CD4-positive, alpha-beta memory T cell (primary cell): ENCODE data around the gene DAPK1. TPM values are rescaled to one million over a fixed set of nuclear protein-coding genes. Genes with fewer than 3 reads are reported as not detected.
A peak's percentile ranks its signal among the peaks of the same experiment; 100 is the strongest.

Experiments
- CTCF ChIA-PET: fragments of 350-600 bp; sonication (Branson Sonifier 250); formaldehyde crosslinking; loops from one replicate; lab custom pipeline; 2021; ENCODE audit warnings: inconsistent platforms; ENCODE audit not compliant: partially characterized antibody; lab: Charles Lee
- POLR2A ChIA-PET: fragments of 350-600 bp; sonication (Branson Sonifier 250); formaldehyde crosslinking; loops from one replicate; lab custom pipeline; 2021; ENCODE audit not compliant: partially characterized antibody; lab: Charles Lee
- DNase-seq, 5 donors: peaks; one replicate each; pipeline versions ENCODE4 v3.0.0 to v3.0.0-alpha.2; 2020 to 2022; ENCODE audit warnings: mixed read lengths in 1 of 5
- H3K27ac ChIP-seq: one replicate; pipeline ENCODE4 v1.7.0; 2013; ENCODE audit warnings: low read depth, low read length
- H3K27me3 ChIP-seq: 2 replicates; pipeline ENCODE4 v1.7.0; 2013; ENCODE audit warnings: mild to moderate bottlenecking, low read length, moderate library complexity; ENCODE audit not compliant: insufficient read depth
- H3K36me3 ChIP-seq: 2 replicates; pipeline ENCODE4 v1.7.0; 2013; ENCODE audit warnings: mild to moderate bottlenecking, low read length, moderate library complexity; ENCODE audit not compliant: insufficient read depth
- H3K4me1 ChIP-seq: 2 replicates; pipeline ENCODE4 v1.7.0; 2013; ENCODE audit warnings: mild to moderate bottlenecking, low read length, moderate library complexity; ENCODE audit not compliant: insufficient read depth
- H3K4me3 ChIP-seq, 2 donors: one replicate each; pipeline ENCODE4 v1.7.0; 2013; ENCODE audit warnings: low read length in 2 of 2, mild to moderate bottlenecking in 1 of 2
- H3K9me3 ChIP-seq, 2 donors: one replicate each; pipeline ENCODE4 v1.7.0; 2013; ENCODE audit warnings: low read length in 2 of 2, control low read depth in 1 of 2; ENCODE audit not compliant: control insufficient read depth in 1 of 2
- H3K27ac Mint-ChIP-seq, 7 donors: one replicate each; pipeline ENCODE4 v1.8.0; 2020 to 2021; ENCODE audit warnings: mixed read lengths in 7 of 7, mild to moderate bottlenecking in 6 of 7, inconsistent platforms in 3 of 7, moderate library complexity in 3 of 7
- H3K27me3 Mint-ChIP-seq, 2 donors: one replicate each; pipeline ENCODE4 v1.8.0; 2020 to 2021; ENCODE audit warnings: mixed read lengths in 2 of 2
- H3K36me3 Mint-ChIP-seq, 2 donors: one replicate each; pipeline ENCODE4 v1.8.0; 2020 to 2021; ENCODE audit warnings: mixed read lengths in 2 of 2, inconsistent platforms in 1 of 2, mild to moderate bottlenecking in 1 of 2
- H3K4me1 Mint-ChIP-seq, 4 donors: one replicate each; pipeline ENCODE4 v1.8.0; 2020 to 2021; ENCODE audit warnings: mixed read lengths in 4 of 4, mild to moderate bottlenecking in 1 of 4
- H3K4me3 Mint-ChIP-seq, 8 donors: one replicate each; pipeline ENCODE4 v1.8.0; 2020 to 2021; ENCODE audit warnings: mixed read lengths in 8 of 8, mild to moderate bottlenecking in 7 of 8, moderate library complexity in 6 of 8, inconsistent platforms in 3 of 8
- H3K9me3 Mint-ChIP-seq, 8 donors: one replicate each; pipeline ENCODE4 v1.8.0; 2020 to 2021; ENCODE audit warnings: mixed read lengths in 8 of 8, mild to moderate bottlenecking in 5 of 8, inconsistent platforms in 3 of 8, moderate library complexity in 1 of 8
- intact Hi-C: fragments of 100-400 bp; cut with micrococcal nuclease; formaldehyde crosslinking; loops from one replicate; pipeline ENCODE4 v1.15.1; 2023
- polyA plus RNA-seq, 2 donors: library from polyadenylated mRNA; unstranded; fragments of 300-500 nt; fragmentation: Illumina TruSeq; gene quantifications; one replicate each; pipeline ENCODE4 v1.2.3, GENCODE V29; 2021
- total RNA-seq, 2 experiments: library from RNA; stranded (reverse); gene quantifications; one replicate each; pipeline ENCODE4 v1.2.3, GENCODE V29; 2021

Gene DAPK1
- total and polyA plus RNA-seq, 4 experiments from 2014 or later: 1.7 to 2.2 TPM; not detected in 2

DNA sequence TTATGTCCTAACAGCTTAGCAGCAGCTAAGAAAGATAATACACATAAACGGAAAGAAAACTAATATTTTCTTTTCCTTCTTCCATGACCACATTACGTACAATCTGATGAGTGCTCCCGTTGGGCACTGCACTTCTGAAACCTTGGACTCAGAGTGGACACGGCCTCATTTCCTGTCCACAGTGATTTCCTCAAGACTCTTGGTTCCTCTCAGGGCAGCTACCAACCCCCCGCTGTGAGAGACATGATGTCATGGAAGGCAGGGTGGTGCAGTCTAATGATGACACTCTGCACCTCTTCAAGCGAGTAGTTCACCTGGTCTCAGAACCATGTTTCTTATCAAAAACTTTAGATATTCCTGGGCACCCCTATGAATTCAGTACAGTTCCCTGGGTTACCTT is 159.5 kb downstream of the DAPK1 start:
- POLR2A ChIA-PET: no interaction called here
- no peaks in the 10 kb centered on the region for H3K36me3 Mint-ChIP-seq
- H3K27ac ChIP-seq: no peak overlapping the region

DNA sequence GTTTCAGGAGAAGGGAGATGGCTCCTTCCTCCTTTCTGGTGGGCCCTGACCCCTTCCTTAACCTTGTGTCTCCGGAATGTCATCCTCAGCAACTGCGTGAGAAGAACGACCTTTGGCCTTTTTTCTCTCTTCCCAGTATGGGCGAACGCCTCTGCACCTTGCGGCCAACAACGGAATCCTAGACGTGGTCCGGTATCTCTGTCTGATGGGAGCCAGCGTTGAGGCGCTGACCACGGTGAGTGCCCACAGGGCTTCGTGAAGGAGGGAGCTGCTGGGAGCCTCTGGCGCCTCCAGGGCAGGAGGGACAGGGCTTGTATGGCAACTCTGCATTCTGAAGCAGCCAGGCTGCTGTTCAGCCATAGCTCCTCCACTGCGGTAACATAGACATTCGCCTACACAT is 160.2 kb downstream of the DAPK1 start:
- Mint-ChIP-seq H3K27ac (no peak overlapping the region), H3K4me3 (no peak overlapping the region), H3K9me3 (peaks cover 0 to 2% (median 0%) of the 10 kb centered on the region in 8 donors), H3K36me3 (no peaks in the 10 kb centered on the region), H3K27me3 (peaks cover 1 to 3% of the 10 kb centered on the region in 2 donors), H3K4me1 (no peaks in the 10 kb centered on the region)
- Histone ChIP-seq H3K4me3 (no peak overlapping the region), H3K27ac (no peak overlapping the region), H3K4me1 (no peaks in the 10 kb centered on the region), H3K9me3 (no peaks in the 10 kb centered on the region), H3K27me3 (no peaks in the 10 kb centered on the region), H3K36me3 (no peaks in the 10 kb centered on the region)
- intact Hi-C loops: no loop called here
- DNase-seq: no peak
- ChIA-PET POLR2A (no interaction called here), CTCF (no interaction called here)

More for the DNA sequence above, 159.5 kb downstream of the DAPK1 start:
- H3K9me3 Mint-ChIP-seq: peaks cover 0 to 2% (median 0%) of the 10 kb centered on the region in 8 donors
- H3K4me3 ChIP-seq: no peak overlapping the region
- no peaks in the 10 kb centered on the region for H3K9me3 ChIP-seq
- CTCF ChIA-PET: no interaction called here
- DNase-seq: no peak
- H3K4me1 ChIP-seq: no peaks in the 10 kb centered on the region
- peaks cover 1 to 2% of the 10 kb centered on the region in 2 donors for H3K27me3 Mint-ChIP-seq
- H3K4me3 Mint-ChIP-seq: no peak overlapping the region
- intact Hi-C loops: no loop called here
- H3K27me3 ChIP-seq: no peaks in the 10 kb centered on the region
- no peak overlapping the region for H3K27ac Mint-ChIP-seq
- H3K36me3 ChIP-seq: no peaks in the 10 kb centered on the region
- H3K4me1 Mint-ChIP-seq: no peaks in the 10 kb centered on the region

DNA sequence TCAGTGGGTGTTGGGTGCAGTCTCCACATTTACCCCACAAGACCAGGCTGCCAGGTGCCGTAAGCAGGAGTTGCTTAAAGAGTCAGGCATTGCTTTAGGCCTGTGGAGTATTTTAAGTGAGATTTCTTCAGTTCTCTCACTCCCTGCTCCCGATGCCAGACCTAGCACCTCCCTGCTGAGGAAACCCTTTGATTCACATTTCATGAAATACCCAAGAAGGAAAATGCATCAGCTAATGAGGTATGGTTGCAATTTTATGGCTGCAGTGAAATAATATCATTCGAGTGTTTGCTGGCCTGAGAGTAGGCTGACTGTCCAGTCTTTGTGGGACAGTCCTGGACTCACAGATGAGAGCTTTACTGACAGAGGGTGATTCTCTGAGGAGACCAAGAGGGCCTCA is 160.8 kb downstream of the DAPK1 start:
- POLR2A ChIA-PET: no interaction called here
- no peak overlapping the region for H3K27ac Mint-ChIP-seq

DNA sequence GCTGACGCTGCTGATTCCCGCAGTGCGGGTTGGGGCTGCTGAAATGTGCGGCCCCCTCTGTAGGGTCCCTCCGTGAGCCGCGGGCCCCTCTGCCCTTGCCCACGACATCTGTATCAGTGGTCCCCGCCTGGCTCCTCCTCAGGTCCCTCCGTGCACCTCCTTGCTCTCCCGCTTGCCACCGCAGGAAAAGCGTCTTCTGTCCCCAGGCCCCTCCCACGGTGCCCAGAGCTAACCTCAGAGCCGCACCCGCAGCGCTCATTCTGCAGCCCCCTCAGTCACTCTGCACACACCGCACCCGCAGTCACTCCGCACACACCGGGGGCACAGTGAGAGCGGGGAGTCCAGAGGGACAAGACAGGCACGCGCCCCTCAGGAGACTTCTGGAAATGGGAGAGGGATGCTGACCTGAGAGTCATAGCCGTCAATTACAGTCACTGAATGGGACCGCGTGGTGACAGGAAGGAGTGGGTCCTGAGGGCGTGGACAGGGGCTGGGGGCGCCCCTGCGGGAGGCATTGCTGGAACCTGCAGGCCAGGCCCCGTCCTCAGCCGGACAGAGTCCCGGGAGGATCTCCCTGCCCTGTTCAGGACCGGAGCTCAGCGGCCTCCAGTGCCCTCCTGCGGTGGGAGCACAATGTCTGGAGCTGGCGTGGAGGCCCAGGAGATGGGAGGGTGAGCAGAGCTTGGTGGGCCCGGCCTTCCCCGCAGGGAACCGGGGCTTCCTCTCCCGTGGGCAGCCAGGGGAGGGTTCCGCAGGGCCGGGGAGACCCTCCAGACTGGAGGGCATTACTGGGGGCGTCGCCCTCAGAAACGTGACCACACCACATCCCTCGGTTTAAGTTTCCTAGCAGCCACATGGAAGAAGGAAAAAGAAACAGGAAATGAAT is 162.1 kb downstream of the DAPK1 start:
- Mint-ChIP-seq H3K4me3 (peak overlapping the region in 1 of 8 donors; percentile 45), H3K27me3 (peaks cover 4 to 5% of the 10 kb centered on the region in 2 donors), H3K27ac (no peak overlapping the region), H3K36me3 (no peaks in the 10 kb centered on the region), H3K4me1 (peaks cover 0 to 1% (median 0%) of the 10 kb centered on the region in 4 donors), H3K9me3 (peaks cover 0 to 2% (median 0%) of the 10 kb centered on the region in 8 donors)
- ChIA-PET CTCF (no interaction called here), POLR2A (no interaction called here)
- intact Hi-C loops: loop anchor here (5.0 kb wide), 2 partner anchors 1172 to 1247 kb away; no protein-coding TSS in a partner anchor
- Histone ChIP-seq H3K4me3 (no peak overlapping the region), H3K9me3 (no peaks in the 10 kb centered on the region), H3K27ac (no peak overlapping the region), H3K4me1 (no peaks in the 10 kb centered on the region), H3K27me3 (no peaks in the 10 kb centered on the region), H3K36me3 (no peaks in the 10 kb centered on the region)
- DNase-seq: no peak

More for the DNA sequence above, 160.8 kb downstream of the DAPK1 start:
- intact Hi-C loops: no loop called here
- H3K9me3 ChIP-seq: no peaks in the 10 kb centered on the region
- no peaks in the 10 kb centered on the region for H3K36me3 ChIP-seq
- H3K27me3 ChIP-seq: no peaks in the 10 kb centered on the region
- DNase-seq: no peak
- H3K4me3 ChIP-seq: no peak overlapping the region
- no peak overlapping the region for H3K27ac ChIP-seq
- peaks cover 1 to 5% of the 10 kb centered on the region in 2 donors for H3K27me3 Mint-ChIP-seq
- peaks cover 0 to 2% (median 0%) of the 10 kb centered on the region in 8 donors for H3K9me3 Mint-ChIP-seq
- H3K4me3 Mint-ChIP-seq: no peak overlapping the region
- peaks cover 0 to 1% (median 0%) of the 10 kb centered on the region in 4 donors for H3K4me1 Mint-ChIP-seq
- H3K4me1 ChIP-seq: no peaks in the 10 kb centered on the region
- H3K36me3 Mint-ChIP-seq: no peaks in the 10 kb centered on the region
- CTCF ChIA-PET: no interaction called here

DNA sequence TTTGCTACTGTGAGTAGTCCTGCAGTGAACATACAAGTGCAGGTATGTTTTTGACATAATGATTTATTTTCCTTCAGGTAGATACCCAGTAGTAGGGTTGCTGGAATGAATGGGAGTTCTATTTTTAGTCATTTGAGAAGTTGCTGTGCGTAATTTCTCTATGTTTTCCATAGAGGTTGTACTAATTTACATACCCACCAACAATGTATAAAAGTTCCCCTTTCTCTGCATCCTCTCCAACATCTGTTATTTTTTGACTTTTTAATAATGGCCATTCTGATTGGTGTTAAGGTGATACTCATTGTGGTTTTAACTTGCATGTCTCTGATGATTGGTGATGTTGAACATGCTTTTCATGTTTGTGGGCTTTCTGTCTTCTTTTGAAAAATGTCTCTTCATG is 163.6 kb downstream of the DAPK1 start:
- H3K27ac ChIP-seq: no peak overlapping the region
- H3K27me3 ChIP-seq: no peaks in the 10 kb centered on the region
- H3K4me3 ChIP-seq: no peak overlapping the region
- H3K36me3 Mint-ChIP-seq: no peaks in the 10 kb centered on the region
- intact Hi-C loops: loop anchor here (5.0 kb wide), 2 partner anchors 1174 to 1249 kb away; no protein-coding TSS in a partner anchor
- no peak overlapping the region for H3K27ac Mint-ChIP-seq
- H3K27me3 Mint-ChIP-seq: peaks cover 7 to 11% of the 10 kb centered on the region in 2 donors
- no peak overlapping the region for H3K4me3 Mint-ChIP-seq
- POLR2A ChIA-PET: no interaction called here
- no peak for DNase-seq
- no peaks in the 10 kb centered on the region for H3K4me1 ChIP-seq
- H3K36me3 ChIP-seq: no peaks in the 10 kb centered on the region
- peaks cover 0 to 2% (median 0%) of the 10 kb centered on the region in 8 donors for H3K9me3 Mint-ChIP-seq
- no peaks in the 10 kb centered on the region for H3K9me3 ChIP-seq
- H3K4me1 Mint-ChIP-seq: peaks cover 0 to 1% (median 0%) of the 10 kb centered on the region in 4 donors
- CTCF ChIA-PET: no interaction called here

DNA sequence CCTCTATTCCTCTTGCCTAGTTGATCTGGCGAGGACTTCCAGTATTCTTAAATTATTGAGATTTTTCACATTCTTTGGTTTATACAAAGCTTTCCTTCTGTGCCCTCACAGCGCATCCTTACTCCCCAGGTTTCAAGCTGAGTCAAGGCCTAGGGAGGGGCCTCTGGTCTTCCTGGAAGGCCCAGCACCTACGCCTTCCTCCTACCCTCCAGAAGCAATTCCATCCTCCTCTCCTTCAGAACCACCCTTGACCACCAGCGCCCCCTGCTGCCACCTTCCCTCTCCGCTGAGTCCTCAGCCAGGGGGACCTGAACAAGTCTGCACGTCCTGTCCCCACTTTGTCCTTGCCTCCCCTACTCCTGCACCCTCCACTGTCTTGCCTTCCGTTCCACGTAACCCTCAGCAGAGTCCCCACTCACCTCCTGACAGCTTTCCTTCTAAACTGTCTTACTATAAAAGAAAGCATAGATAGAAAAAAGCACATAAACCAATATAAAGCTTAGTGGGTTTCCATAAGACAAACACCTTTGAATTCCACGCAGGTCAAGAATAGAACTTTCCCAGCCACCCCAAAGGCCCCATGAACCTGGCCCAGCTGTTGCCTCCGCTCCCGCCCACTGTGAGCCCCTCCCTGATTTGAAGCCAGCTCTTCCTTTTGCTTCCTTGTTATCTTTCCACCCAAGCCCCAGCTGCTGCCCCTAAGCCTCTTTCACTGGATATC is 165.3 kb downstream of the DAPK1 start:
- Histone ChIP-seq H3K36me3 (no peaks in the 10 kb centered on the region), H3K4me3 (no peak overlapping the region), H3K4me1 (no peaks in the 10 kb centered on the region), H3K27me3 (no peaks in the 10 kb centered on the region), H3K27ac (no peak overlapping the region), H3K9me3 (no peaks in the 10 kb centered on the region)
- intact Hi-C loops: loop anchor here (2.0 to 5.0 kb wide), 3 partner anchors 326 to 1251 kb away; no protein-coding TSS in a partner anchor
- DNase-seq: peak in 1 of 5 donors; percentile 6
- peaks cover 7 to 11% of the 10 kb centered on the region in 2 donors for H3K27me3 Mint-ChIP-seq
- peaks cover 0 to 13% (median 3%) of the 10 kb centered on the region in 8 donors for H3K9me3 Mint-ChIP-seq
- ChIA-PET CTCF (interaction anchor here (1.6 kb wide), 1 partner anchor 9 kb away, joined by 3 read pairs; no protein-coding TSS in a partner anchor), POLR2A (no interaction called here)
- H3K4me3 Mint-ChIP-seq: no peak overlapping the region
- peaks cover 0 to 1% (median 0%) of the 10 kb centered on the region in 4 donors for H3K4me1 Mint-ChIP-seq
- no peaks in the 10 kb centered on the region for H3K36me3 Mint-ChIP-seq
- H3K27ac Mint-ChIP-seq: no peak overlapping the region

DNA sequence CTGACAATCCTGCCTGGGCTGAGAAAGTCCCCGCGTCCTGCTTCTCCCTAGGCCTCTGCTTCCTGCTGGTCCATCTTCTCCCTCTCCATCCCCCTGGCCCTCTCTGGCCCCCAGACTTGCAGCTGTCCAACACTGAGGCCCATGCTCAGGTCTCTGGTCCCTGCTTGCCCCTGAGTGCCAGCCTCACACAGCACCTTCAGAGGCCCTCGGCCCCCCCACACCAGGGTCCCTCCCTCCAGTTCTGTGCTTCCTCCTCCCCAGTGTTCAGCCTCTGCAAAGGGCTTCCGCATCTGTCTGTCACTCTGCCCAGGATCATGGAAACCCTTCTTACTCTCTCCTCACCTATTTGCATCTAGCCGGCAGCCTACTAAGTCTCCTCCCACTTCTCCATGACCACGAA is 165.9 kb downstream of the DAPK1 start:
- Mint-ChIP-seq H3K9me3 (peaks cover 0 to 17% (median 3%) of the 10 kb centered on the region in 8 donors), H3K27me3 (peaks cover 7 to 11% of the 10 kb centered on the region in 2 donors), H3K4me3 (no peak overlapping the region), H3K27ac (no peak overlapping the region), H3K36me3 (no peaks in the 10 kb centered on the region), H3K4me1 (peaks cover 0 to 1% (median 0%) of the 10 kb centered on the region in 4 donors)
- H3K27me3 ChIP-seq: no peaks in the 10 kb centered on the region
- H3K9me3 ChIP-seq: no peaks in the 10 kb centered on the region
- ChIA-PET CTCF (no interaction called here), POLR2A (no interaction called here)
- no peaks in the 10 kb centered on the region for H3K36me3 ChIP-seq
- intact Hi-C loops: loop anchor here (2.0 to 5.0 kb wide), 3 partner anchors 327 to 1251 kb away; no protein-coding TSS in a partner anchor
- DNase-seq: no peak
- no peak overlapping the region for H3K27ac ChIP-seq
- H3K4me1 ChIP-seq: no peaks in the 10 kb centered on the region
- H3K4me3 ChIP-seq: no peak overlapping the region
